ENCODE data around the gene FERMT1.

FERMT1 gene

GRCh38 chr20:6130045-6130444 lies 7.2 kb upstream of the FERMT1 start:
- TF ChIP-seq CTCF (IDR thresholded peaks at IDR 0.05; ENCODE audit: low read depth, low read length), result no peak
- DNase-seq (ENCODE audit: low read depth in 2 of 2), result no peak
- H3K4me3 ChIP-seq (replicated peaks in 1 of 2; ENCODE audit: low read depth in 2 of 2, low read length in 2 of 2), result no peak overlapping the region

GRCh38 chr20:6127825-6128224 lies 5.0 kb upstream of the FERMT1 start:
- H3K4me3 ChIP-seq (replicated peaks in 1 of 2; ENCODE audit: low read depth in 2 of 2, low read length in 2 of 2), result no peak overlapping the region
- TF ChIP-seq CTCF (IDR thresholded peaks at IDR 0.05; ENCODE audit: low read depth, low read length), result no peak
- DNase-seq (ENCODE audit: low read depth in 2 of 2), result no peak

GRCh38 chr20:6126846-6127245 lies 4.0 kb upstream of the FERMT1 start:
- TF ChIP-seq CTCF (IDR thresholded peaks at IDR 0.05; ENCODE audit: low read depth, low read length), result no peak
- H3K4me3 ChIP-seq (replicated peaks in 1 of 2; ENCODE audit: low read depth in 2 of 2, low read length in 2 of 2), result no peak overlapping the region
- no peak for DNase-seq (ENCODE audit: low read depth in 2 of 2)

- no peak for TF ChIP-seq CTCF (IDR thresholded peaks at IDR 0.05; ENCODE audit: low read depth, low read length)
- DNase-seq (ENCODE audit: low read depth in 2 of 2), result no peak
- peak overlapping the region in 1 of 2 donors; percentile 60 for H3K4me3 ChIP-seq (replicated peaks in 1 of 2; ENCODE audit: low read depth in 2 of 2, low read length in 2 of 2)
Measured at GRCh38 chr20:6123649-6124014, 802 bp upstream of the FERMT1 start.

- H3K4me3 ChIP-seq (replicated peaks in 1 of 2; ENCODE audit: low read depth in 2 of 2, low read length in 2 of 2), result peak overlapping the region; percentile 55 to 60
- DNase-seq (ENCODE audit: low read depth in 2 of 2), result peak; percentile 43 to 82
- TF ChIP-seq CTCF (IDR thresholded peaks at IDR 0.05; ENCODE audit: low read depth, low read length), result no peak
Measured at GRCh38 chr20:6122111-6122872, 538 bp downstream of the FERMT1 start.

GRCh38 chr20:6121504-6121903 lies 1.3 kb downstream of the FERMT1 start:
- no peak overlapping the region for H3K4me3 ChIP-seq (replicated peaks in 1 of 2; ENCODE audit: low read depth in 2 of 2, low read length in 2 of 2)
- no peak for DNase-seq (ENCODE audit: low read depth in 2 of 2)
- no peak for TF ChIP-seq CTCF (IDR thresholded peaks at IDR 0.05; ENCODE audit: low read depth, low read length)

Measured in cardiac fibroblast (primary cell).